NK-92 treated with Interleukin-12 subunit alpha and Interleukin-12 subunit beta, amount 100 ng/mL, for 24 hours (cell line): Measurements from ENCODE around the gene ARMC6.

Source experiments
- DNase-seq: peaks from one replicate; lab custom pipeline; 2025; lab: John Stamatoyannopoulos, UW

Gene ARMC6

GRCh38 chr19:19033426-19034203 lies at the start of gene ARMC6, which contains the start of gene SUGP2:
ARMC6 (plus strand) TSS chr19:19033603; CDS start chr19:19034210, 607 bp downstream.
SUGP2 (minus strand) TSS chr19:19033517; CDS start chr19:19031071, 2,446 bp downstream.
- peak; percentile 93 for DNase-seq

GRCh38 chr19:18984251-18984650 lies 49.2 kb upstream of the ARMC6 start:
- DNase-seq = no peak

- no peak for DNase-seq
These were observed 48.1 kb upstream of the ARMC6 start for GRCh38 chr19:18985257-18985656.

GRCh38 chr19:18987456-18987855 lies 45.9 kb upstream of the ARMC6 start:
- DNase-seq = no peak

GRCh38 chr19:18989316-18989715 lies 44.1 kb upstream of the ARMC6 start:
- DNase-seq = no peak

GRCh38 chr19:18990128-18990708 lies 43.2 kb upstream of the ARMC6 start:
- DNase-seq = no peak

GRCh38 chr19:18991006-18991405 lies 42.4 kb upstream of the ARMC6 start:
- DNase-seq = no peak

- no peak for DNase-seq
These were observed 41.9 kb upstream of the ARMC6 start for GRCh38 chr19:18991468-18991867.

- DNase-seq = no peak
These were observed 40.7 kb upstream of the ARMC6 start for GRCh38 chr19:18992696-18993095.

GRCh38 chr19:18993115-18993514 lies 40.3 kb upstream of the ARMC6 start:
- no peak for DNase-seq

GRCh38 chr19:18995804-18996241 lies 37.6 kb upstream of the ARMC6 start:
- DNase-seq = no peak

GRCh38 chr19:18996351-18996750 lies 37.1 kb upstream of the ARMC6 start:
- no peak for DNase-seq

- DNase-seq = no peak
These were observed 36.5 kb upstream of the ARMC6 start for GRCh38 chr19:18996796-18997394.

GRCh38 chr19:18998276-18998675 lies 35.1 kb upstream of the ARMC6 start:
- no peak for DNase-seq

- DNase-seq = no peak
These were observed 34.2 kb upstream of the ARMC6 start for GRCh38 chr19:18999016-18999758.

GRCh38 chr19:18999896-19000620 lies 33.3 kb upstream of the ARMC6 start:
- no peak for DNase-seq

- DNase-seq = no peak
These were observed 29.3 kb upstream of the ARMC6 start for GRCh38 chr19:19004144-19004543.

GRCh38 chr19:19006213-19006612 lies 27.2 kb upstream of the ARMC6 start:
- no peak for DNase-seq

GRCh38 chr19:19009951-19010350 lies 23.5 kb upstream of the ARMC6 start:
- no peak for DNase-seq

- peak; percentile 63 for DNase-seq
These were observed 22.9 kb upstream of the ARMC6 start for GRCh38 chr19:19010551-19010950.

GRCh38 chr19:19021115-19021514 lies 12.3 kb upstream of the ARMC6 start:
- no peak for DNase-seq
